NCI-H2227 treated with DMSO at 0.1 percent for 48 hours (cell line): ENCODE results near the gene ICAM5.
"Not testable (repeated sequence)": the region's sequence is repeated elsewhere in the genome, so short reads cannot be mapped to it uniquely, and the experiment has no call there.

Source experiments
- DNase-seq: peaks from one replicate; lab custom pipeline; 2025; lab: John Stamatoyannopoulos, UW

The ICAM5 gene

DNA sequence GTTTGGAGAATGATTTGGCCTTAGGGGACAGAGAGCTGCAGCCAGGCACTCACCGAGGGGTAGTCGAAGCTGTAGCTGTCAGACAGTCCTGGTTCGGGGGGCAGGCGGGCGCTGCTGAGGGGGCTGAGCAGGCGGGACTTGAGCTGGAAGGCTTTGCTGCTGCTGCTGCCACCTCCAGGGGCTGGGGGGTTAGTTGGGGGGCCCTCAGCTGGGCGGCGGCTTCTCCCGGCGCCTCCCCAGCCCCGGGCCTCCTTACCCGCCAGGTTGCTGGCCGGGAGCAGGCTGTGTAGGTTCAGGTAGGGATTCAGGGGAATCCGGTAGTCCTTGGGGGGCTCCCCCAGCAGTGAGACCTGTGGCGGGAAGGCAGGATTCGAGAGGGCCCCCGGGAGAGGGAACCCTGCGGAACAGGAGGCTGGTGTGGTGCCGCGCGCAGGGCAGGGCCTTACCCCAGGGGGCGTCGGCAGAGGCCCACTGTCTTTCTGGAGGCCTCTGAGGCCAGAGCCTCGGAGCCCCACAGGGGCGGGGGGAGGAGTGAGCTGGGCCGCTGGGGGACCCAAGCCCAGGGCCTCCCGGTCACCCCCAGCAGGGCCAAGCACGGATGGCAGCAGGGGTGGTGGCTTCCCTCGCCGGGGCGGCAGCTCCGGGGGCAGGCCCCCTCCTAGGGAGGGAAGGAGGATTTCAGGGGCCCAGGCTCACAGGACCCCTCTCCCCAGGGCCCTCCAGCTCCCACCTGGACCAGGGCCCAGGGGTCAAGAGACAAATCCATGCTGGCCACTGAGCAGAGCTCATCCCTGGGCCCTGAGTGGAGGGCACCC lies 31.1 kb downstream of the ICAM5 start:
- DNase-seq = no peak

- no peak for DNase-seq
Observed at GRCh38 chr19:10321417-10321797, 31.7 kb downstream of the ICAM5 start.

GRCh38 chr19:10321874-10322835 lies 32.4 kb downstream of the ICAM5 start:
- no peak for DNase-seq

GRCh38 chr19:10325732-10326131 lies 36.0 kb downstream of the ICAM5 start:
- DNase-seq = no peak

DNA sequence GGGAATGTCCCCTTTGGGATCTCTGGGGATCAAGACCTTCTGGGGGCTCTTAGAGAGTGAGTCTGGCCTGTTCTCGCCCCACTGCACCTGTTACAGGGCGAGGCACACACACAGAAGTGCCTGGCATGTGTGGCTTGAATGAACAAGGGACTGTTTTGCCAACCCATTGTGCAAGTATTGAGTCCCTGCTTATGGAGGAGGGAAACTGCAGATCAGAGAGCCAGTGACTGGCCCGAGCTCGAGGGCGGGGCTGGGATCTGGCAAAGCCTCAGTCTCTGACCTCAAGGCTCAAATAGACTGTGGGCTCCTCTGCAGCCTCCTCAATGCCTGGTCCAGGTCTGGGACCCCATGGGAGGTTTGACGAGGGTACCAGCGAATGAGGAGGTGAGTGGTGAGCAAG lies 38.0 kb downstream of the ICAM5 start:
- DNase-seq = no peak

- no peak for DNase-seq
Observed at GRCh38 chr19:10328558-10329429, 39.0 kb downstream of the ICAM5 start.

- no peak for DNase-seq
Observed at GRCh38 chr19:10329555-10329954, 39.8 kb downstream of the ICAM5 start.

GRCh38 chr19:10332158-10332964 lies 42.6 kb downstream of the ICAM5 start:
- no peak for DNase-seq

DNA sequence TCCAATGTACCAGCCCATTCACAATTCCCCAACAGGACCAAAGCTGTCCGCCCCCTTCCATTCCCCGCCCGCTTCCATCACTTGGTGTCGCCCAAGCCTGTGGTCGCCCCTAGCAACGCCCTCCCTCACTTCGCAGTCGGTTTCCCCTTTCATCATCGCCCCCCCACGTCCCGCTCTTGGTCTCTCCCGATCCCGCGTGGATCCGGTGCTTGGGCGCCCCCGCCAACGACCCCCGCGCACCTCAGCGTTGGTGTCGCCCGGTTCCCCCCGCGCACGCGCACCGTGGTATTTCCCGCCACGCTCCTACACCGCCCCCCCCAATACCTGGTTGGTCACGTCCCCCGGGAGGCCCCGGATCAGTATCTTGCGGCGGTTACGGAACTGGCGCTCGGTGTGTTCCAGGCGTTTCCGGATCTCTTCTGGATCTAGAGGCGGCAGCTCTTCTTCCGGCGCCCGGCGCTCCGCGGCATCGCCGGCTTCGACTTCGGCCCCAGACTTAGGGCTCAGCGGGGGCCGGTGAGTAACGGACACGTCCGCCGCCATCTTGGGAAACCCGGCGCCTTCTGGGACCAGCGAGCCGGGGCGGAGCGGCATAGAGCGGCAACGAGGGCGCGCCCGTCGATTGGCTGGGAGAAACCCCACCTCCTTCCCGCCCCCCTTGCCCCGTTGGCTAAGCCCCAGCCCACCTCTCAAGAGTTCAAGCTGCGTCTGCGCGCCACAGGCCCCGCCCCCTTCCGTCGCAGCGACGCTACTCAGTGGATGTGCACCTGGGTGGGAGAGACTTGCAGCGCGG lies 43.4 kb downstream of the ICAM5 start, which contains the start of gene RAVER1:
RAVER1 (minus strand) TSS at position 565 of the 793 bp plus-strand sequence; CDS start at position 543, 22 bp downstream.
- DNase-seq = peak; percentile 88

DNA sequence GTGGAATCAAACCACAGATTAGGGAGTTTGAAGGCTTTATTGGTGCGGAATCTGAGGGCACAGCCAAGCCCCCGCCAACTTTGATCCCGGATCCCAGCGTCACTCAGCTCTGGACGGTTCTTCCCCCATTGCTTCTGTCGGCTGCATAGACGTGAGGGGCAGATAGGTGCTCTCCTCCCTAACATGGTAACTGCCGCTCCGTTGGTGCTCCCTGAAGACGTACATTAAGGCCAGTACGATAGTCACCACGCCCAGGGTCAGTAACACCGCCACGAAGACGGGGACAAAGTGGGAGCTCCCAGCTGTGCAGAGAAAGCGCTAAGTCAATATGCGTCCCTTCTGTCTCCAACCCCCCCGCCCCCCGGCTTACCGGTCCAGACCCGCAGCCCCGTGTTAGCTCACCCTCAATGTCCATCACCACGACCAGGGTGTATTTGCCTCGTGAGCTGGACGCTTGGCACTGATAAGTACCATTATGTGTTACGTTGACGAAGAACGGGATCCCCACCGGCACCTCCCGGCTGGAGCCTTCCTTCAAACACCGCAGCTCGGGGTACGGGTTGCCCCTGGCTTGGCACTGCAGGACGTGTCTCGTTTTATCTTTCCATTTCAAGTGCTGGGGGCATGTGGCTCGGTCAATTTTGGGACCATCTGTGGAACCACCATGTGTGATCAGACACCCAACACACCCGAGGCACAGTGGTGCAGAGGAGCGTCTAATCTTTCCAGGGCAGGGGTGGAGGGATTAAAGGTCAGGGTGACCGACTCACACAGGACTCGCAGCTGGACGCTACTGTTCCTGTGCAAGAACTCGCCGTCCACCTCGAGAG lies 44.2 kb downstream of the ICAM5 start:
- DNase-seq = no peak

DNA sequence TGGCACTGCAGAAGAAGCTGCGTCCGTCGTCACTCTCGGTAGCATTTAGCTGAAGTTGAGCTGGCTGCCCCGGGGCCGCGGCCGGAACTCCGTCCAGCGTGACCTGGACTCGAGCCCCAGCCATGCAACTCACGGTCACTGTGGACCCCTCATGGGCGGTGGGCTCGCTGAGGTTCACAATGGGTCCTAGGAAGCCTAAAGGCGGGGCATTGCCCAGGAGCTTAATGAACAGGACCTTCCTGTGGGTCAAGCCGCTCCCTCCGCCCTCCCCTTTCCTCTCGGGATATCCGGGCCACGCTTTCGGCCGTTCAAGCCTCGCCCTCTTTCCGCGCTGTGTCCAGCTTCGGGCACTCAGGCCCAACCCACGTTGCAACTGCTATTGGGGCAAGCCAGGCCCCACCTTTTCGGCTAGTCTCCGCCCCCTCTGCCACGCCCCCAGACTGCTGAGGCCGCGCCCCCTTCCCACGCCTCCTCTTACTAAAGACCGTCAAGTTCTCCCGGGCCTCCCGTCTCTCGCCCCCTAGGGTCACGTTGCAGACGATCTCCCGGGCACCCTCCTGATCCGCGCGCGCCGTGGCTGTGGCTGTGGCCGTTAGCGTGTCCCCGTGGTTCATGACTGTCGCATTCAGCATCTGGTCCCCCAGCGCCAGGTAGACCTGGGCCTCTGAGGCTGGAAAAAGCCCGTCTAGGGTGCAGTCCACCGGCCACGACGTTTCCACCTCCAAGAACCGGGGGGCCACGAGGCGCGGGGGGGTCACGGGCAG lies 45.0 kb downstream of the ICAM5 start:
- DNase-seq = peak; percentile 35

GRCh38 chr19:10335352-10335985 lies 45.7 kb downstream of the ICAM5 start:
- DNase-seq = no peak

DNA sequence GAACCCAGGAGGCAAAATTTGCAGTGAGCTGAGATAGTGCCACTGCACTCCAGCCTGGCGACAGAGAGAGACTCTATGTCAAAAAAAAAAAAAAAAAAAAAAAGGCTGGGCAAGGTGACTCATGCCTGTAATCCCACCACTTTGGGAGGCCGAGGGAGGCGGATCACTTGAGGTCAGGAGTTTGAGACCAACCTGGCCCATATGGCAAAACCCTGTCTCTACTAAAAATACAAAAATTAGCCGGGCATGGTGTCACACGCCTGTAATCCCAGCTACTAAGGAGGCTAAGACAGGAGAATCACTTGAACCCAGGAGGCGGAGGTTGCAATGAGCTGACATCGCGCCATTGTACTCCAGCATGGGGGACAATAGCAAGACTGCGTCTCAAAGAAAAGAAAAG lies 47.0 kb downstream of the ICAM5 start:
- DNase-seq = not testable (repeated sequence)

DNA sequence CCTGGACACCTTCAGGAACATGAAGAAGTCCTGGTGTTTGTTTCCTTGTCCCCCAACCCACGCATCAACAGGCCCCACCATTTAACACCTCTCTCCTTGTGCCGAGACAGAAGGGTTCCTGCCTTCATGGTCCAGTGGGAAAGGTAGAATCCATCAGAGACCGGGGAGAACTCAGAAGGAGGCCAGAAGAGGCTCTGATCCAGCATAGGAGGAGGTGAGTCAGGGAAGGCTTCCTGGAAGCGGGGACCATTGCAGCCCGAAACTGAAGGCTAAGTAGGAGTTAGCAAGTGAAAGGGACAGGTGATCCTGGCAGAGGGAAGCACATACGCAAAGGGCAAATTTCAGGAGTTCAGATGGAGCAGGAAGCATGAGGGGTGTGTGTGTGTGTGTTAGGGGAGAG lies 49.2 kb downstream of the ICAM5 start:
- DNase-seq = no peak

GRCh38 chr19:10339380-10339960 lies 49.7 kb downstream of the ICAM5 start, which contains the start of gene ICAM3:
TSS of gene ICAM3 (minus strand) at chr19:10339624. CDS start at chr19:10339614, 10 bp downstream.
- no peak for DNase-seq

GRCh38 chr19:10339977-10340376 lies 50.2 kb downstream of the ICAM5 start:
- no peak for DNase-seq

DNA sequence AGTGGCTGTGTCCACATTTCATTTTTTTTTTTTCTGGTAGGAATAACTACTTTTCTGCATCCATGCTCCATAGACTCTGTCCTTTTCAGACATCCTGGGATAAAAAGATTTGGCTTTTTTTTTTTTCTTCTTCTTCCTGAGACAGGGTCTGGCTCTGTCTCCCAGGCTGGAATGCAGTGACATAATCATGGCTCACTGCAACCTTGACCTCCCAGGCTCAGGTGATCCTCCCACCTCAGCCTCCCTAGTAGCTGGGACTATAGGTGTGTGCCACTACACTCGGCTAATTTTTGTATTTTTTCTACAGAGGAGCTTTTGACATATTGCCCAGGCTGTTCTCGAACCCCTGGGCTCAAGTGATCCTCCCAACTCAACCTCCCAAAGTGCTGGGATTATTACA lies 53.7 kb downstream of the ICAM5 start:
- DNase-seq = no peak
